H1 (cell line): ENCODE measurements around the gene MACROD1. TPM values are rescaled to one million over a fixed set of nuclear protein-coding genes. Genes with fewer than 3 reads are reported as not detected.

ENCODE experiments used
- GABPA ChIP-seq: IDR thresholded peaks from 2 replicates; pipeline ENCODE4 v1.6.1; 2011; ENCODE audit warnings: mild to moderate bottlenecking, low read length, moderate library complexity, borderline replicate concordance; ENCODE audit not compliant: insufficient read depth
- TAF7 ChIP-seq: optimal IDR thresholded peaks from 2 replicates; pipeline ENCODE3; 2011; ENCODE audit warnings: low read depth, mild to moderate bottlenecking, inconsistent platforms, low read length, moderate library complexity, borderline replicate concordance
- polyA plus RNA-seq, 7 experiments: library from polyadenylated mRNA; depleted of rRNA in 3 of 7; stranded (reverse) in 5 of 7; unstranded in 2 of 7; fragments of >200 nt in 5 of 7; fragments of 200-250 nt in 2 of 7; gene quantifications; 1 replicate in 5 of 7; 2 replicates in 1 of 7; 4 replicates in 1 of 7; pipeline versions ENCODE4 v1.2.1 to v1.2.3, GENCODE V29; 2011 to 2013; ENCODE audit warnings: missing spikeins in 2 of 7, mixed read lengths in 2 of 7
- total RNA-seq: library from RNA; stranded (reverse); fragmentation: NEBNext Ultra II Directional; extraction: Animal tissue kit (Norgen Biotek cat#: 25700); gene quantifications from 2 replicates; pipeline ENCODE4 v1.2.1, GENCODE V29; 2021

Gene MACROD1
- total and polyA plus RNA-seq, 2 of the 8 experiments (the other 6 are each of a cell fraction or from before 2014, with no cell fraction given): 19.5 to 34.1 TPM

- TF ChIP-seq GABPA (peak; percentile 79; the same call in 1 of the 2 replicates), TAF7 (no peak)
Measured at GRCh38 chr11:64040684-64041322, 125.1 kb downstream of the MACROD1 start (continued).
